Esophagus muscularis mucosa (tissue), 4 donors: ENCODE measurements around the gene FOXO3.
"Not testable (repeated sequence)": the region's sequence is repeated elsewhere in the genome, so short reads cannot be mapped to it uniquely, and the experiment has no call there.

Experiments
- EP300 ChIP-seq: sonication (generic); formaldehyde crosslinking; IDR thresholded peaks from one replicate; pipeline ENCODE4 v1.6.1; 2017; ENCODE audit warnings: antibody characterized with exemption
- POLR2A ChIP-seq: fragments of 450-650 bp; IDR thresholded peaks from one replicate; pipeline ENCODE4 v1.6.1; 2017; ENCODE audit warnings: antibody characterized with exemption, moderate library complexity, mild to moderate bottlenecking, low read depth
- POLR2AphosphoS5 ChIP-seq, 2 donors: sonication (generic); formaldehyde crosslinking; IDR thresholded peaks; one replicate each; pipeline ENCODE4 v1.6.1; 2017; ENCODE audit warnings: antibody characterized with exemption in 2 of 2
- TF ChIP-seq, protein P1 (sequence below), 3 experiments: fragments of 200-600 bp in 2 of 3; fragments of 450-650 bp in 1 of 3; sonication (generic) in 2 of 3; IDR thresholded peaks; one replicate each; pipeline ENCODE4 v1.5.1; 2017 to 2019; ENCODE audit warnings: antibody characterized with exemption in 3 of 3, mild to moderate bottlenecking in 2 of 3, moderate library complexity in 1 of 3

DNA sequence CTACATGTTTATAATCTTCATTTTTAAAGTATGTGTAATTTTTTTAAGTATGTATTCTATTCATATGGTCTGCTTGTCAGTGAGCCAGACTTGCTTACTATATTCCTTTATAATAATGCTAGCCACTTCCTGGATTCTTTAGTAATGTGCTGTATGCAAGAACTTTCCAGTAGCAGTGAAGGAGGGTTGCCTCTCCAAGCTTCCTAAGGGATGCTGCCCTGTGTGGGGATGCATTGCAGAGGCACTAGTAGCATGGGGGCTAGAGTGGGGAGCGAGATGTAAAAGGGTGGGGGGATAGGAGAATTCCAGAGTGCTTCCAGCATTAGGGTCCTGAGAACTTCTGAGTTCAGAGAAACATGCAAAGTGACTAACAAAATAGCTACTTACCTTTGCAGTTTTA is 121.0 kb downstream of the FOXO3 start:
- not testable (repeated sequence) for TF ChIP-seq POLR2A; POLR2AphosphoS5 (IDR thresholded peaks at IDR 0.05); EP300
- TF ChIP-seq, protein P1, sequence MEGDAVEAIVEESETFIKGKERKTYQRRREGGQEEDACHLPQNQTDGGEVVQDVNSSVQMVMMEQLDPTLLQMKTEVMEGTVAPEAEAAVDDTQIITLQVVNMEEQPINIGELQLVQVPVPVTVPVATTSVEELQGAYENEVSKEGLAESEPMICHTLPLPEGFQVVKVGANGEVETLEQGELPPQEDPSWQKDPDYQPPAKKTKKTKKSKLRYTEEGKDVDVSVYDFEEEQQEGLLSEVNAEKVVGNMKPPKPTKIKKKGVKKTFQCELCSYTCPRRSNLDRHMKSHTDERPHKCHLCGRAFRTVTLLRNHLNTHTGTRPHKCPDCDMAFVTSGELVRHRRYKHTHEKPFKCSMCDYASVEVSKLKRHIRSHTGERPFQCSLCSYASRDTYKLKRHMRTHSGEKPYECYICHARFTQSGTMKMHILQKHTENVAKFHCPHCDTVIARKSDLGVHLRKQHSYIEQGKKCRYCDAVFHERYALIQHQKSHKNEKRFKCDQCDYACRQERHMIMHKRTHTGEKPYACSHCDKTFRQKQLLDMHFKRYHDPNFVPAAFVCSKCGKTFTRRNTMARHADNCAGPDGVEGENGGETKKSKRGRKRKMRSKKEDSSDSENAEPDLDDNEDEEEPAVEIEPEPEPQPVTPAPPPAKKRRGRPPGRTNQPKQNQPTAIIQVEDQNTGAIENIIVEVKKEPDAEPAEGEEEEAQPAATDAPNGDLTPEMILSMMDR (IDR thresholded peaks at IDR 0.05), result not testable (repeated sequence)
